Measurements from ENCODE around the gene SPHKAP. TPM values are rescaled to one million over a fixed set of nuclear protein-coding genes. Genes with fewer than 3 reads are reported as not detected.

The SPHKAP gene
- total and polyA plus RNA-seq, 9 donors = 0.34 to 26.4 (median 0.99) TPM

GRCh38 chr2:228197504-228197903, 16.0 kb upstream of the SPHKAP start:
- no peaks in the 10 kb centered on the region for H3K36me3 ChIP-seq
- 29 to 46% (median 32%) methylated on average over 2 of the region's 2 CpGs for WGBS, 3 donors
- no peak for DNase-seq
- no peaks in the 10 kb centered on the region for H3K4me1 ChIP-seq (ENCODE audit: insufficient read depth)
- no peaks in the 10 kb centered on the region for H3K27me3 ChIP-seq
- H3K27ac ChIP-seq = no peak overlapping the region
- no peaks in the 10 kb centered on the region for H3K9me3 ChIP-seq
- TF ChIP-seq EP300 (IDR thresholded peaks at IDR 0.05) (no peak), CTCF (IDR thresholded peaks at IDR 0.05) (no peak), POLR2A (IDR thresholded peaks at IDR 0.05) (no peak)
- intact Hi-C loops (cut with DNase I) = no loop called here
- no peak overlapping the region for H3K4me3 ChIP-seq

- H3K36me3 ChIP-seq = no peaks in the 10 kb centered on the region
- intact Hi-C loops (cut with DNase I) = no loop called here
- 1% methylated on average over 43 of the region's 43 CpGs for WGBS, 3 donors
Observed at GRCh38 chr2:228180181-228181097, 1.0 kb downstream of the SPHKAP start.

GRCh38 chr2:228167290-228167689, 14.2 kb downstream of the SPHKAP start:
- no peak overlapping the region for H3K4me3 ChIP-seq
- H3K9me3 ChIP-seq = no peaks in the 10 kb centered on the region
- 77 to 80% (median 79%) methylated on average over 4 of the region's 4 CpGs for WGBS, 3 donors
- H3K27ac ChIP-seq = no peak overlapping the region
- intact Hi-C loops (cut with DNase I) = no loop called here
- TF ChIP-seq CTCF (IDR thresholded peaks at IDR 0.05) = no peak
- no peak for TF ChIP-seq EP300 (IDR thresholded peaks at IDR 0.05)
- no peak for TF ChIP-seq POLR2A (IDR thresholded peaks at IDR 0.05)
- H3K27me3 ChIP-seq = no peaks in the 10 kb centered on the region
- no peak for DNase-seq
- H3K4me1 ChIP-seq (ENCODE audit: insufficient read depth) = no peaks in the 10 kb centered on the region
- no peaks in the 10 kb centered on the region for H3K36me3 ChIP-seq

More at GRCh38 chr2:228180181-228181097, 1.0 kb downstream of the SPHKAP start:
- no peak for TF ChIP-seq POLR2A (IDR thresholded peaks at IDR 0.05)
- Histone ChIP-seq H3K27ac (no peak overlapping the region), H3K4me3 (no peak overlapping the region), H3K4me1 (ENCODE audit: insufficient read depth) (peaks cover 4% of the 10 kb centered on the region), H3K9me3 (no peaks in the 10 kb centered on the region), H3K27me3 (no peaks in the 10 kb centered on the region)
- DNase-seq = peak in 2 of 5 donors; percentile 28 to 30

GRCh38 chr2:228164718-228165117, 16.8 kb downstream of the SPHKAP start:
- intact Hi-C loops (cut with DNase I) = no loop called here
- Histone ChIP-seq H3K4me1 (ENCODE audit: insufficient read depth) (no peaks in the 10 kb centered on the region), H3K27me3 (no peaks in the 10 kb centered on the region), H3K36me3 (no peaks in the 10 kb centered on the region), H3K27ac (no peak overlapping the region), H3K9me3 (no peaks in the 10 kb centered on the region), H3K4me3 (no peak overlapping the region)
- 84 to 90% (median 87%) methylated on average over 3 of the region's 3 CpGs for WGBS, 3 donors
- DNase-seq = no peak
- no peak for TF ChIP-seq EP300 (IDR thresholded peaks at IDR 0.05)

- no peak for DNase-seq
- H3K9me3 ChIP-seq = no peaks in the 10 kb centered on the region
- no peak for TF ChIP-seq EP300 (IDR thresholded peaks at IDR 0.05)
- H3K27me3 ChIP-seq = no peaks in the 10 kb centered on the region
- intact Hi-C loops (cut with DNase I) = no loop called here
- no peaks in the 10 kb centered on the region for H3K4me1 ChIP-seq (ENCODE audit: insufficient read depth)
- H3K4me3 ChIP-seq = no peak overlapping the region
- no peaks in the 10 kb centered on the region for H3K36me3 ChIP-seq
- no peak overlapping the region for H3K27ac ChIP-seq
Observed at GRCh38 chr2:228157841-228158240, 23.6 kb downstream of the SPHKAP start.

- no peak overlapping the region for H3K4me3 ChIP-seq
- TF ChIP-seq CTCF (IDR thresholded peaks at IDR 0.05) (no peak), POLR2A (IDR thresholded peaks at IDR 0.05) (no peak), EP300 (IDR thresholded peaks at IDR 0.05) (no peak)
- H3K36me3 ChIP-seq = no peaks in the 10 kb centered on the region
- H3K27me3 ChIP-seq = no peaks in the 10 kb centered on the region
- DNase-seq = no peak
- WGBS, 3 donors = 32 to 36% (median 35%) methylated on average over 4 of the region's 4 CpGs
- H3K27ac ChIP-seq = no peak overlapping the region
- H3K4me1 ChIP-seq (ENCODE audit: insufficient read depth) = no peaks in the 10 kb centered on the region
- intact Hi-C loops (cut with DNase I) = no loop called here
- no peaks in the 10 kb centered on the region for H3K9me3 ChIP-seq
Observed at GRCh38 chr2:228144961-228145360, 36.5 kb downstream of the SPHKAP start.
